GM21825 (cell line): ENCODE results near the gene PHOSPHO1.
"Not testable (repeated sequence)": the region's sequence is repeated elsewhere in the genome, so short reads cannot be mapped to it uniquely, and the experiment has no call there.

Experiments
- ATAC-seq: cut with Tn5 transposase; IDR thresholded peaks from one replicate; pipeline ENCODE4 v1.9.1; 2021; ENCODE audit warnings: mild to moderate bottlenecking, moderate library complexity; ENCODE audit not compliant: unreplicated experiment

PHOSPHO1 gene

DNA sequence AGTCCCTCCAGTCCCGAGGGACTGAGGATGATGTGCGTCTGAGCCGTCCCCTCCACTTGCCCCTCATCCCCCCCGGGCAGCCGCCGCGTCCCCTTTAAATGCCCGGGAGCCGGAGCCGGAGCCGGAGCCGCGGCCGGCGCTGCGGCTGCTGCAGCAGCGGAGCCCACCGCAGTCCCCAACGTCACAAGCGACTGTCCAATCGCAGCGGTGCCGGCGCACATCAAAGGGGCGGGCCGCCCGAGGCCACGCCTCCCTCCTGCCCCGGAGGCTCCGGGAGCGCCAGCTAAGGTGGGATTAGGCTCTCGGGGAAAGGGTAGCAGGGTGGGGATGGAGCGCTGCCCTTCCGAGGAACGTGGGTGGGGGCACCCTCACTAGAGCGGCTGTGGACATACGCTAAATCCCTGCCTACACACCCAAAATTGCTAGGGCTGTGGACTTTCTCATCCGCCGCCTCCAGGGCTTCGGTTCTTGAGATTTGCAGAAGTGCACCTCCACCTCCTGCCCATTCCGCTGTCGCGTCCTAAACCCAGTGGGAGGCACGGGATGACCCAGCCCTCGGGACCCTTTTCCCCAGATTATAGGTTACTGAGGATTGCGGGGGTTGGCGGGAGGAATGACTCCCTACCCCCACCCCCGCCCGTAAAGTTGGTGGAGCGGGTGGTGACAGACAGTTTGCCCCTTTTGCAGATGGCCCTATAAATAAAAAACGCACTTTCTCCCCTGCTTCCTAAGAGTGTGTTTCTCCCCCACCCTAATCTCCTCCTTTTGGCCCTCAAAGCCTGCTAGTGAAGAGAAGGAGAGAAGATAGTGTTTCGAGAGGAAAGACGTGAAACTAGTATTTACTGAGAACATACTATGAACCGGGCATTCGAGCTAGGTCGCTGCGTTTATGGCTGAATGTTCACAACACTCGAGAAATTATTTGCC lies at the start of gene PHOSPHO1:
Gene PHOSPHO1 (minus strand): TSS at position 152 of the 927 bp plus-strand sequence. CDS start 4,096 bp downstream, outside the sequence.
- peak; percentile 84 for ATAC-seq

DNA sequence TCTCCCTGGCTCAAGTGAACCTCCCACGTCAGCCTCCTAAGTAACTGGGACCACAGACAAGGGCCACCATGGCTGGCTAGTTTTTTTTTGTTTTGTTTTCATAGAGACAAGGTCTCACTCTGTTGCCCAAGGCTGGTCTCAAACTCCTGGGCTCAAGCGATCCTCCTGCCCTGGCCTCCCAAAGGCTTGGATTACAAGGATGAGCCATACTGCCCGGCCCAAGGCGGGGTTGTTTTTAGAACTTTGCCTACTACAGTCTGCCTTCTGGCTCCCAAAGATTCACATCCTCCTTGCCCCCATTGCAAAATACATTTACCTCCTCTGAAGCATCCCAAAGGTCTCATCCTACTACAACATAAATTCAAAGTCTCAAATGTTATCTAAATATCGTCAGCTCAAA lies 49.5 kb upstream of the PHOSPHO1 start:
- no peak for ATAC-seq

DNA sequence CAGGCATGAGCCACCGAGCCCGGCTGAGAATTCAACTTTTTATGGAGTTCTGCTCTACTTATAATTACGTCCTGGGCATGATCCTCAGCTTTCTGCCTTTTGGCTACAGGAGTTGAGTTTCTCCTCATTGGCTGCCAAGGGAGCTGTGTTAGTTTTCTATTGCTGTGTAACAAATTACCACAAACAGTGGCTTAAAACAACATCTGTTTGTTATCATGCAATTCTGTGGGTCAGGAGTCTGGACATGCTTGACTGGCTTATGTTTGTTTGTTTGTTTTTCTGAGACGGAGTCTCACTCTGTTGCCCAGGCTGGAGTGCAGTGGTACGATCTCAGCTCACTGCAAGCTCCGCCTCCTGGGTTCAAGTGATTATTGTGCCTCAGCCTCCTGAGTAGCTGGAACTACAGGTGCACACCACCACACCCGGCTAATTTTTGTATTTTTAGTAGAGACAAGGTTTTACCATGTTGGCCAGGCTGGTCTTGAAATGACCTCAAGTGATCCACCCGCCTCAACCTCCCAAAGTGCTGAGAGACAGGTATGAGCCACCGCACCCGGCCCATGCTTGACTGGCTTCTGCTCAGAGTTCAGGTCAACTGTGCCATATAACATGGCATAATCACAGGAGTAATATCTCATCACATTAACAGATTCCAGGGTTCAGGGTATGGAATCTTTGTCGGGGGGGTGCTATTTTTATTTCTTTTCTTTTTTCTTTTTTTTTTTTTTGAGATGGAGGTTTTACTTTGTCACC lies 48.9 kb upstream of the PHOSPHO1 start:
- not testable (repeated sequence) for ATAC-seq

GRCh38 chr17:49278076-49278475 lies 47.5 kb upstream of the PHOSPHO1 start:
- no peak for ATAC-seq

GRCh38 chr17:49277638-49278037 lies 47.1 kb upstream of the PHOSPHO1 start:
- no peak for ATAC-seq

- not testable (repeated sequence) for ATAC-seq
Observed at GRCh38 chr17:49275981-49276380, 45.4 kb upstream of the PHOSPHO1 start.

GRCh38 chr17:49269356-49269755 lies 38.8 kb upstream of the PHOSPHO1 start:
- ATAC-seq = no peak

DNA sequence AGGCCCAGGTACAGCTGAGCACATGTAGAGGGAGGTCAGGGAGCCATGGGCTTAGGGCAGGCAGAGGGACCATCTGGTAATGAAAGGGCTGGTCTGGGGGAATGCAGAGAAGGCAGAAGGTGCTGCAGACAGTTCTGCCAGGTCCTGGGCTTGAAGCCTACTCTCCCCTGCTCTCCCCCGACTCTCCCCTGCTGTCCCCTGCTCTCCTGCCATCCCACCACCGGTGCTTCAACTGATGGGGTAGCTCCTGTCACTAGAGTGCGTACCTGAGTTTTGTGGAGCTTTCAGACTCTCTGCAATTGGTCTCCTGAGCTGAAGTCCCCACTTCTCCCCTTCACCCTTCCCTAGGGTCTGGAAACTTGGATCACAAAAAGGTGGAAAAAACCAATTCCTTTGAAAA lies 37.3 kb upstream of the PHOSPHO1 start:
- no peak for ATAC-seq

DNA sequence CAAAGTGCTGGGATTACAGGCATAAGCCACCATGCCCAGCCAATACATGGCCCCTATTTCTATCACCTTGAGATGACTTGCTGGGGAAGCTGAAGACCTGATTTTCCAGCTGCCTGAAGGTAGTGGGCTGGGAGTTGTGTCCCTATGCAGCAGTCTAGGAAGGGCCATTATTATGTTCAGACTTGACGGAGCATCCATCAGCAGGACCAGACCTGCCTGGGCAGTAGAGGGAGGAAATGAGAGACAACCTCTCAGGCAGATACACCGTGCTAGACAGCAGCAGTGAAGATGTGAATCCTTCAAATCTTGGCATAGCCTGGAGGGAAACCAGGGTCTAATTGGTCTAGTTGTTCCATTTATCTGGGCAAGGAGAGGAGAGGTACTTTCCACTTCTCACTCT lies 35.6 kb upstream of the PHOSPHO1 start:
- no peak for ATAC-seq

DNA sequence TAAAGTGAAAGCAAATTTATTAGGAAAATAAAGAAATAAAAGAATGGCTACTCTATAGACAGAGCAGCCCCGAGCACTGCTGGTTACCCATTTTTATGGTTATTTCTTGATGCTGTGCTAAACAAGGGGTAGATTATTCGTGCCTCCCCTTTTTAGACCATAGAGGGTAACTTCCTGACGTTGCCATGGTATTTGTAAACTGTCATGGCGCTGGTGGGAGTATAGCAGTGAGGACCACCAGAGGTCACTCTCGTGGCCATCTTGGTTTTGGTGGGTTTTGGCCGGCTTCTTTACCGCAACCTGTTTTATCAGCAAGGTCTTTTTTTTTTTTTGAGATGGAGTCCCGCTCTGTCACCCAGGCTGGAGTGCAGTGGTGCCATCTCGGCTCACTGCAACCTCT lies 31.0 kb upstream of the PHOSPHO1 start:
- not testable (repeated sequence) for ATAC-seq

DNA sequence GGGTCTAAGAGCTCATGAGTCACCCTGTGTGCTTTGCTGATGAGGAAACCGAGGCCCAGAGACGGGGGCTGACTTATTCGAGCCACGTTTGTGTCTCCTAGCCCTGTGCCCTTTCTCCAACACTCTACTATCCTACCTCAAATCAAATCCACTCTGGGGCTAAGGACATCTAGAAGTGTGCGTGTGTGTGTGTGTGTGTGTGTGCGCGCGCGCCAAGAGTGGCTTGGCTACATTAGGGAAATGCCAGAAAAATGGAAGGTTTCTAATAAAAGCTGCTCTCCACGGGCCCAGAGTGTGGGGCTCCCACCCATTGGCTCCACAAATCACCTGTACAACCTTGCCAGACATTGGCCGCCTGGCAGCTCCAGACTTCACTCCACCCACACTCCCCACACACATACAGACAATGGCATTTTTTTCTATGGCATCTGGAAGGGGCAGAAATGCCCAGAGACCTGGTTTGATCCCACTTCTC lies 30.3 kb upstream of the PHOSPHO1 start:
- no peak for ATAC-seq

- no peak for ATAC-seq
Observed at GRCh38 chr17:49260011-49260816, 29.6 kb upstream of the PHOSPHO1 start.

DNA sequence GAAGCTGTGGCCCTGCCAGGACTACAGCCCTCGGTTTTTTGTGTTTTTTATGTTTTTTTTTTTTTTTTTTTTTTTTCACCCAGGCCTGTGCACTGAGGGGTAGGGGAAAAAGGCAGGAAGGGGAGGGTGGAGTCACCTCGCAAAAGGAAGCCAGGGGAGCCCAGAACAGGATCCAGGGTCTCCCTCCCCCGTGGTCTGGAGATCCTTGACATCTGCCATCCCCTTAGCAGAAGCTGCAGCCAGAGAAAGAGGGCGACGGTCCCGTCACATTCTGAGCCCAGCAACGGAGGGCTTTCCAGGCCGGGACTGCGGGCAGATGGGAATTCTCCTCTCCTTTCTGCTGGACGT lies 29.1 kb upstream of the PHOSPHO1 start:
- ATAC-seq = no peak

- ATAC-seq = no peak
Observed at GRCh38 chr17:49258394-49258793, 27.8 kb upstream of the PHOSPHO1 start.

DNA sequence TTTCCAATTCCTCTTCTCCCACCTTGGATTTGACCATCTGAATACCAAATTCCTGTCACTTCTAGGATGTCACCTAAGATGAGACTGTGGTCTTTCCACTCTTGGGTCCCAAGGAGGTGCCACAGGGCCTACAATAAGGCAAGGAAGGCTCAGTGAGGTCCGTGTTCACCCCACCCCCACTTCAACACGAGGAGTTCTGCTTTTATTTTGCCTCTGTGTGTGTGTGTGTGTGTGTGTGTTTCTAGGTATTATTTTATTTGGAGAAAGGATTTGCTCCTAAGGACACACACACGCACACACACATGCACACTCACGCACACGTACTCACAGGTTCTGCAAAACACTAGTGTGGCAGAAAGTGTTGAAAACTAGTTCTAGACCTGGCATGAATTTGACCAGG lies 24.5 kb upstream of the PHOSPHO1 start:
- ATAC-seq = no peak

GRCh38 chr17:49254066-49254465 lies 23.5 kb upstream of the PHOSPHO1 start:
- ATAC-seq = no peak

DNA sequence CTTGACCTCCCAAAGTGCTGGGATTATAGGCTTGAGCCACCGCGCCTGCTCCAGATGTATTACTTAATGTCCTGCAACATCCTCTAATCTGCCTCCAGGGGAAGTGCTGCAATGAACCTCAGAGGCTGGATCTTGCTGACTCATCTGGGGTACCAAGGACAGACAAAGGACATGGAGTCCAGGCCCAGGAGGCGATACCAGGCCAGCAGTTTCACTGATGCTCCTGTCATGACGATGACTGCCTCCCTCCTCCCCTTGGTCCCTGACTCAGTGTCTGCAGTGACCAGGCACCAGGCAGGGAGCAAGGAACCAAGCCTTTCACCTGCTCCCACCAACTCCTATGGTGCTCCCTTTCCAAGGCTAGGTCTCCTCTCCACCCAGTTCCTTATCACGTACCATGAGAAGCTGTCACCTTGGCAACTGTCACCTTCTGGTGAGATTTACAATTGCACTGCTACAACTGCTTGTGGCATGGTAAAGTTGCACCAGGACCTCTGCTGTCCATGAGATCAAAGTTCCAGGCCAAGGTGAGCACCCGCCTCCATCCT lies 21.6 kb upstream of the PHOSPHO1 start:
- no peak for ATAC-seq

DNA sequence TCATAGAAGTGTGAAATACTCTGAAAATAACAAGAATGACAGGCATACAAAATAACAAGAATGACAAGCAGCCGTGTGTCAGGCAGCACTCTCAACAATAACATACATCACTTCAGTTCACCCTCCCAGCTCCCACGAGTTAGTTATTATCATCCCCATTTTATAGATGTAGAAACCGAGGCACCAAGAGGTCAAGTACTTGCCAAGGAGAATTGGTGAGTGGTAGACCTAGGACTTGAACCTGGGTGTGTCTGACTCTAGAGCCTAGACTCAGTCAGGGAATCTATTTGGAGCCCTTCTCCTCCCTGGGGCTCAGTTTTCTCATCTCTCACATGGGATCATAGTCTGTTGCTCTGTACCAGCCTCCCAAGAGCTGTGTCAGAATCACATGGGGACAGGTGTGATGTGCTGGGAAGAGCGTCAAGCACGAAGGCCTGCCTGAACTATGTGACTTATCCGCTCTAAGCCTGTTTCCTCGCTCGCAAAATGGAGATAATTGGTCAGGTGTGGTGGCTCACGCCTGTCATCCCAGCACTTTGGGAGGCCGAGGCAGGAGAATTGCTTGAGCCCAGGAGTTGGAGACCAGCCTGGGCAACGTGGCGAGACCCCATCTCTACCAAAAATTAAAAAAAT lies 19.4 kb upstream of the PHOSPHO1 start:
- ATAC-seq = no peak

DNA sequence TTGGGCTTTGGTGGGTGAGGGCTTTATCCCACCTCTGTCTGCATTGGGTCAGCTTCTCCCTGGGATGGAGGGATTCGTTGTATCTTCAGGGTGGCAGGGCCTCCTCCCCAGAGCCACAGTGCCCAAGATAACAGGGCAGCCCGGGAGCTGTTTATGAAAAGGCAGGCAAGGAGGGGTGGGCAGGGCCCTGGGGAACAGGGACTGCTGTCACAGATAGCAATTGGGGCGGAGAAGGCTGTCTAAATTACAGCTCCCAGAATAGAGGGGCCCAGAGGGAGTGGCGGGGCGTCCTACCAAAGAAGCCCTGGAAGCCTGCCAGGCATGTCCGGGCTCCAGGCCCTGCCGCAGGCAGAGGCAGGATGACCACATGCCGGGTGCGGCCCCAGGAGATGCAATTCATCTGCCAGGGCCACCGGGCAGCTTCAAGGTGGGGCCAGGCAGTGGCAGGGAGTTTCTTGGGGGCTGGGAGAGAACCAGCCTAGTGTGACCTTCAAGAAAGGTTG lies 18.8 kb upstream of the PHOSPHO1 start:
- no peak for ATAC-seq

GRCh38 chr17:49247944-49248343 lies 17.4 kb upstream of the PHOSPHO1 start:
- no peak for ATAC-seq
